K562 (cell line): ENCODE measurements around the gene DR1. TPM values are rescaled to one million over a fixed set of nuclear protein-coding genes. Genes with fewer than 3 reads are reported as not detected.

Experiments used
- ARID2 ChIP-seq: fragments of 450-650 bp; IDR thresholded peaks from 2 replicates; pipeline ENCODE4 v1.6.1; 2017; ENCODE audit warnings: antibody characterized with exemption, mild to moderate bottlenecking
- BCL6 ChIP-seq: fragments of 250-450 bp; sonication (Bioruptor Pico); IDR thresholded peaks from 2 replicates; pipeline ENCODE4 v1.4.0; 2020
- CBX5 ChIP-seq: IDR thresholded peaks from 2 replicates; pipeline ENCODE4 v1.6.1; 2014; ENCODE audit warnings: low read depth, borderline replicate concordance
- COPS2 ChIP-seq: fragments of 450-650 bp; conservative IDR thresholded peaks from 2 replicates; pipeline ENCODE4 v1.6.1; 2016; ENCODE audit warnings: mild to moderate bottlenecking, moderate library complexity
- CREM ChIP-seq: IDR thresholded peaks from 2 replicates; pipeline ENCODE4 v1.6.1; 2014; ENCODE audit warnings: antibody characterized with exemption, low read depth
- DLX4 ChIP-seq: fragments of 250-450 bp; sonication (Bioruptor Pico); IDR thresholded peaks from 2 replicates; pipeline ENCODE4 v1.6.1; 2021; ENCODE audit warnings: mild to moderate bottlenecking
- ETV5 ChIP-seq: sonication (generic); formaldehyde crosslinking; IDR thresholded peaks from 2 replicates; pipeline ENCODE4 v1.4.0; 2020; ENCODE audit warnings: low read depth, mild to moderate bottlenecking, missing genetic modification reagents
- GATAD2B ChIP-seq: fragments of 450-650 bp; IDR thresholded peaks from 2 replicates; pipeline ENCODE4 v1.6.1; 2017; ENCODE audit warnings: mild to moderate bottlenecking, borderline replicate concordance
- KAT8 ChIP-seq: fragments of 450-650 bp; IDR thresholded peaks from 2 replicates; pipeline ENCODE4 v1.6.1; 2016; ENCODE audit warnings: low read depth, mild to moderate bottlenecking
- LEF1 ChIP-seq: fragments of 450-650 bp; IDR thresholded peaks from 2 replicates; pipeline ENCODE4 v1.6.1; 2016; ENCODE audit warnings: mild to moderate bottlenecking
- MAZ ChIP-seq, 2 experiments: fragments of 450-650 bp in 1 of 2; sonication (generic) in 1 of 2; formaldehyde crosslinking; IDR thresholded peaks in 1 of 2; conservative IDR thresholded peaks in 1 of 2; 2 replicates each; pipeline versions ENCODE4 v1.4.0 to v1.5.0; 2020; ENCODE audit warnings: mild to moderate bottlenecking in 1 of 2, missing genetic modification reagents in 1 of 2
- MBD2 ChIP-seq: sonication (generic); IDR thresholded peaks from 2 replicates; pipeline ENCODE4 v1.6.1; 2016; ENCODE audit warnings: low read depth, borderline replicate concordance
- MYNN ChIP-seq, 2 experiments: sonication (generic); formaldehyde crosslinking in 1 of 2; IDR thresholded peaks; 2 replicates each; pipeline versions ENCODE4 v1.5.0 to v1.6.1; 2016 to 2020; ENCODE audit warnings: antibody characterized with exemption in 1 of 2, missing genetic modification reagents in 1 of 2
- NKRF ChIP-seq: fragments of 450-650 bp; IDR thresholded peaks from 2 replicates; pipeline ENCODE4 v1.6.1; 2016; ENCODE audit warnings: borderline replicate concordance
- SUPT5H ChIP-seq: fragments of 450-650 bp; IDR thresholded peaks from 2 replicates; pipeline ENCODE4 v1.6.1; 2016
- THAP7 ChIP-seq: fragments of 250-450 bp; sonication (Bioruptor Pico); IDR thresholded peaks from 2 replicates; pipeline ENCODE4 v1.5.0; 2021
- THRB ChIP-seq: fragments of 450-650 bp; formaldehyde crosslinking; conservative IDR thresholded peaks from 2 replicates; pipeline ENCODE4 v1.4.0; 2022; ENCODE audit warnings: mild to moderate bottlenecking, missing genetic modification characterization
- XRCC5 ChIP-seq: fragments of 200-400 bp; formaldehyde crosslinking; IDR thresholded peaks from 2 replicates; pipeline ENCODE4 v1.6.1; 2017; ENCODE audit warnings: low read depth, mild to moderate bottlenecking, low read length
- ZFX ChIP-seq: sonication (generic); formaldehyde crosslinking; IDR thresholded peaks from 2 replicates; pipeline ENCODE4 v1.8.0; 2022; ENCODE audit warnings: mild to moderate bottlenecking, missing genetic modification reagents, moderate library complexity
- ZNF740 ChIP-seq, 3 experiments: fragments of 200-800 bp in 1 of 3; sonication (Bioruptor generic) in 1 of 3; sonication (generic) in 1 of 3; formaldehyde crosslinking in 1 of 3; IDR thresholded peaks; 2 replicates each; pipeline versions ENCODE4 v1.6.1 to v1.8.0; 2016 to 2022; ENCODE audit warnings: mild to moderate bottlenecking in 2 of 3, missing compliant biosample characterization in 2 of 3, missing genetic modification characterization in 2 of 3, missing genetic modification reagents in 1 of 3
- ZNF76 ChIP-seq: fragments of 250-450 bp; sonication (Bioruptor Pico); IDR thresholded peaks from 2 replicates; pipeline ENCODE4 v1.4.0; 2020; ENCODE audit warnings: mild to moderate bottlenecking, moderate library complexity, borderline replicate concordance
- ZNF778 ChIP-seq: fragments of 450-650 bp; formaldehyde crosslinking; IDR thresholded peaks from 2 replicates; pipeline ENCODE4 v1.4.0; 2020; ENCODE audit warnings: mild to moderate bottlenecking, moderate library complexity
- polyA plus RNA-seq, 8 experiments: library from polyadenylated mRNA; depleted of rRNA in 4 of 8; stranded (reverse) in 5 of 8; unstranded in 3 of 8; fragments of >200 nt; fragmentation: Nextera tagmentation in 2 of 8; fragmentation: Illumina TruSeq in 1 of 8; extraction: Ambion mirVana in 2 of 8; extraction: Trizol in 1 of 8; gene quantifications; 2 replicates each; pipeline versions ENCODE4 v1.2.1 to v1.2.3, GENCODE V29; 2011 to 2014; ENCODE audit warnings: inconsistent platforms in 1 of 8, missing spikeins in 1 of 8
- total RNA-seq, 7 experiments: library from RNA; depleted of rRNA in 6 of 7; stranded (reverse); fragments of >200 nt in 6 of 7; fragmentation: Illumina TruSeq in 2 of 7; extraction: Trizol in 2 of 7; gene quantifications; 2 replicates each; pipeline versions ENCODE4 v1.2.1 to v1.2.3, GENCODE V29; 2011 to 2021; ENCODE audit warnings: low replicate concordance in 1 of 7

The DR1 gene
- total and polyA plus RNA-seq, 9 of the 15 experiments (the other 6 are each of a cell fraction or from before 2014, with no cell fraction given): 8.1 to 78.8 (median 46.3) TPM

GRCh38 chr1:93345633-93346420 is at the start of gene DR1 (continued):
- TF ChIP-seq ZNF778 (CRISPR knock-in tag): no peak
- peak; percentile 80 for TF ChIP-seq MYNN (IDR thresholded peaks at IDR 0.05)
- no peak for TF ChIP-seq MYNN (CRISPR knock-in tag; IDR thresholded peaks at IDR 0.05)
- peak; percentile 86 for TF ChIP-seq ZFX (CRISPR knock-in tag)
- peak; percentile 93 to 97 for TF ChIP-seq MAZ (CRISPR knock-in tag; conservative IDR thresholded peaks at IDR 0.05 in 1 of 2, IDR thresholded peaks at IDR 0.05 in 1 of 2)
- peak; percentile 77; the same call in 1 of the 2 replicates for TF ChIP-seq NKRF
- no peak for TF ChIP-seq ARID2
- TF ChIP-seq THRB: 0 out of 2 replicates have a peak, but pooled peaks have one; percentile 20
- TF ChIP-seq XRCC5: 0 out of 2 replicates have a peak, but pooled peaks have one; percentile 25
- TF ChIP-seq ZNF740 (CRISPR knock-in tag; IDR thresholded peaks at IDR 0.05): 0 out of 2 replicates have a peak, but pooled peaks have one; percentile 22
- no peak for TF ChIP-seq ZNF740 (tag; IDR thresholded peaks at IDR 0.05)
- TF ChIP-seq THAP7 (CRISPR knock-in tag): peak; percentile 91
- TF ChIP-seq COPS2: no peak
- no peak for TF ChIP-seq KAT8
- TF ChIP-seq GATAD2B: peak; percentile 91
- TF ChIP-seq CREM: peak; percentile 82
- peak; percentile 60 for TF ChIP-seq MBD2
- TF ChIP-seq BCL6 (CRISPR knock-in tag): no peak
- peak; percentile 68; the same call in 1 of the 2 replicates for TF ChIP-seq LEF1
- TF ChIP-seq ZNF76 (CRISPR knock-in tag): peak; percentile 22; the same call in 1 of the 2 replicates
- peak; percentile 96 for TF ChIP-seq SUPT5H
- 0 out of 2 replicates have a peak, but pooled peaks have one; percentile 56 for TF ChIP-seq CBX5
- no peak for TF ChIP-seq DLX4 (CRISPR knock-in tag)
- peak; percentile 99 for TF ChIP-seq ETV5 (CRISPR knock-in tag)
